Natural killer cell treated with Interleukin-12 subunit alpha and Interleukin-12 subunit beta and Interleukin-15 and Interleukin-18, amount 100 ng/mL, for 72 hours (primary cell): ENCODE data around the gene ZNF469. TPM values are rescaled to one million over a fixed set of nuclear protein-coding genes. Genes with fewer than 3 reads are reported as not detected.

Experiments
- ATAC-seq, 2 donors: fragments of 150-1000 bp; cut with Tn5 transposase in 1 of 2; sonication (Bioruptor Pico), chemical (Tn5 transposase) in 1 of 2; 2 replicates each; pipeline ENCODE4 v1.10.0; 2021
- DNase-seq: peaks from one replicate; pipeline ENCODE4 v3.0.0; 2022; ENCODE audit warnings: low spot score
- H3K27ac Mint-ChIP-seq, 2 donors: 1 replicate in 1 of 2; 2 replicates in 1 of 2; pipeline ENCODE4 v1.8.0; 2022; ENCODE audit warnings: mixed read lengths in 2 of 2, mild to moderate bottlenecking in 1 of 2, moderate library complexity in 1 of 2
- H3K27me3 Mint-ChIP-seq, 2 donors: 1 replicate in 1 of 2; 2 replicates in 1 of 2; pipeline ENCODE4 v1.8.0; 2022; ENCODE audit warnings: mixed read lengths in 2 of 2
- H3K36me3 Mint-ChIP-seq: one replicate; pipeline ENCODE4 v1.8.0; 2022; ENCODE audit warnings: mixed read lengths
- H3K4me1 Mint-ChIP-seq, 2 donors: 1 replicate in 1 of 2; 2 replicates in 1 of 2; pipeline ENCODE4 v1.8.0; 2022; ENCODE audit warnings: low read depth in 2 of 2, mixed read lengths in 2 of 2, mild to moderate bottlenecking in 1 of 2
- H3K4me3 Mint-ChIP-seq: one replicate; pipeline ENCODE4 v1.8.0; 2022; ENCODE audit warnings: mixed read lengths
- H3K9me3 Mint-ChIP-seq: 2 replicates; pipeline ENCODE4 v1.8.0; 2022; ENCODE audit warnings: mixed read lengths
- total RNA-seq, 2 donors: library from RNA; stranded (reverse); gene quantifications; one replicate each; pipeline ENCODE4 v1.2.3, GENCODE V29; 2022

Gene ZNF469
- total RNA-seq, 2 donors from 2014 or later, result 3.0 to 6.1 TPM

DNA sequence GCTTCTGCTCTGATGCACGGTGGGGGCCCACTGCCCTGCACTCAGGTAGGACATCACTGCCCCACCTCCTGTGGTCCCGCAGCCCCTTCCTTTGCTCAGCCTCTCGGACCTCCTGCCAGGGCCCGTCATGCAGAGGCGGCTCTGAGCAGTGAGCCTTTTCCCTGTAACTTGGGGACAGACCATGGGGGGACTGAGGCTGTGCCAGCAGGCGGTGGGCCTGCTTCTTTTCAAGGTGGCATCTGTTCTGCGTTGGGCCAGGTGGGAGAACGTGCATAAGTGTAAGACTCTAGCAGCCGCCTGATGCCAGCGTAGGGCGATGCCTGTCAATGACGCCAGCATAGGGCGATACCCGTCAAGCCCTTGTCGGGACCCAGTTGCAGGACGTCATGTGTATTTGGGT is 40.3 kb upstream of the ZNF469 start:
- H3K4me1 Mint-ChIP-seq, result no peaks in the 10 kb centered on the region
- ATAC-seq, result no peak
- H3K9me3 Mint-ChIP-seq, result no peaks in the 10 kb centered on the region
- H3K27ac Mint-ChIP-seq, result no peak overlapping the region
- H3K36me3 Mint-ChIP-seq, result no peaks in the 10 kb centered on the region
- DNase-seq, result no peak
- H3K27me3 Mint-ChIP-seq, result no peaks in the 10 kb centered on the region
- H3K4me3 Mint-ChIP-seq, result no peak overlapping the region

DNA sequence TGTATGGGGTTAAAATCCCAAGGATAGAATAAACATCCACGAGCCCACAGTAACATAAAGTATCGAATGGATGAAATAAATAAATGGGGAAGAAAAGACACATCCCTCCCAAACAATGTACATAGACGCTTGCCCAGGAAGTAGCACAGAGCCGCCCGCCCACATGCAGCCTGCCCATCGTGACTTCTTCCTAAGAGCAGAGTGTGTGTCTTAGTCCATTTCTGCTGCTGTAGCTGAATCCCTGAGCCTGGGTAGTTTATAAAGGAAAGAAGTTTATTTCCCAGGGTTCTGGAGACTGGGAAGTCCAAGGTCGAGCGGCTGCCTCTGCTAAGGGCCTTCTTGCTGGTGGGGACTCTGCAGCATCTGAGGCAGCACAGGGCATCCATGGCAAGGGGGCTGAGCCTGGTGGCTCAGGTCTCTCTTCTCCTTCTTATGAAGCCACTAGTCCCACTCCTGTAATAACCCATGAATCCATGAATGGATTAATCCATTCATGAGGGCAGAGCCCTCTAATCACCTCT is 39.4 kb upstream of the ZNF469 start:
- Mint-ChIP-seq H3K4me1 (peaks cover 0 to 3% of the 10 kb centered on the region in 2 donors), H3K27me3 (no peaks in the 10 kb centered on the region), H3K27ac (no peak overlapping the region), H3K4me3 (no peak overlapping the region), H3K36me3 (no peaks in the 10 kb centered on the region), H3K9me3 (no peaks in the 10 kb centered on the region)
- ATAC-seq, result no peak
- DNase-seq, result no peak

DNA sequence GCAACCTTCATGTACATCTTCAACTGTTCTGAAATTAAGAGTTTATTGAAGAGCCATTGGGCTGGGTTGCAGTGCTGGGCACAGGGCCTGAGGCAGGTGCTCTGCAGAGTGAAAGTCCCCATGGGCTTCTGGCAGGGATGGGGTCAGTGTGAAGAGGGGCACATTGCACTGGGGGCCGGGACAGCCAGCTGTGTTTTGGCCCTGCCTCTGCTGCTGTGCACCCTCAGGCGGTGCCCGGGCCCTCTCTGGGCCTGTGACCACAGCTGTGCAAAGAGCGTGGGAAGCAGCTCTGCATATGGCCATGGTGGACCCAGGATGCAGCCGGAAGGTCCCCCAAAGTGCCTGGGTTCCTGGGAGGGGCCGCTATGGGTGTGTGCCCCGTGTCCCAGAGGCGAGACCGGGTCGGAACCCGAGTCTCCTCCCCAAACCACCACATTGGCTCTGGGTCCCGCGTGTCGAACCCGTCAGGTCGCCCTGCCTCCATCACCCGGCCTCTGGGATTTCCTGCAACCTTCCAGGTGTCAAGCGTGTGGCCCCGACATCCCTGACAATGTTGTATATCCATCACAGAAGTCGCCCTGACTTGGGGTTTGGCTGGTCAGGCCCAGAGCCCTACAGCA is 38.2 kb upstream of the ZNF469 start:
- no peaks in the 10 kb centered on the region for H3K27me3 Mint-ChIP-seq
- no peaks in the 10 kb centered on the region for H3K9me3 Mint-ChIP-seq
- no peak overlapping the region for H3K4me3 Mint-ChIP-seq
- H3K4me1 Mint-ChIP-seq, result peaks cover 4 to 7% of the 10 kb centered on the region in 2 donors
- no peaks in the 10 kb centered on the region for H3K36me3 Mint-ChIP-seq
- no peak for ATAC-seq
- DNase-seq, result no peak
- no peak overlapping the region for H3K27ac Mint-ChIP-seq

DNA sequence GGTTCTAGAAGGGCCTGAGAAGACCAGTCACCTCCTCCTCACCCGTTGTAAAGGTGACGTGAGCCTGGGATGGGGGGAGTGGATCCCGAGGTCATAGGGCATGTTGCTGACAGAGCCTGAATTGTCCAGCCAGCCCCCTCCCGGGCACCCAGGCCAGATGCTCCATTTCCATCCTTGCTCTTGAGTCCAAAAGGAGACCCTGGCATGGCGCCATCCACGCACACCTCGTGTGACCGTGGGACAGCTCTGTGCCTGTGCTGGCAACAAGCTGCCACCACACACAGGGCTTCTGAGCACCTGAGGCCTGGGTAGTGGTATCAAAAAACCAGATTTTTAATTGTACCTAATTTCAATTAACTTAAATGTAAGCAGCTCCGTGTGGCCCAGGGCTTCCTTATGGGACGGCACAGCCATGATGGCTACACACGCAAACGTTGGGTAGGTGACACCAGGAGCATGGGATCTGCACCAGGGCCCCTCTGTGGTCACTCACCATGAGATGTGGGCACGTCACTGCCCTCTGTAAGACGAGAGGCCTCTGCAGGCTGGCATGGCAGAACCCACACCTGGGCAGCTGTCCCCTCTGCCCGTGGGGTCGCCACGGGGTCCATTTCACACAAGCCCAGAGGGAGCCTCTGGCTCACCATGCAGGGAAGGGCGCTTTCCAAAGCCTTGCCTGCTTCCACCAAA is 37.6 kb upstream of the ZNF469 start:
- DNase-seq (no peak), ATAC-seq (no peak)
- Mint-ChIP-seq H3K4me3 (no peak overlapping the region), H3K9me3 (no peaks in the 10 kb centered on the region), H3K4me1 (peaks cover 6 to 10% of the 10 kb centered on the region in 2 donors), H3K27ac (no peak overlapping the region), H3K27me3 (no peaks in the 10 kb centered on the region), H3K36me3 (no peaks in the 10 kb centered on the region)

DNA sequence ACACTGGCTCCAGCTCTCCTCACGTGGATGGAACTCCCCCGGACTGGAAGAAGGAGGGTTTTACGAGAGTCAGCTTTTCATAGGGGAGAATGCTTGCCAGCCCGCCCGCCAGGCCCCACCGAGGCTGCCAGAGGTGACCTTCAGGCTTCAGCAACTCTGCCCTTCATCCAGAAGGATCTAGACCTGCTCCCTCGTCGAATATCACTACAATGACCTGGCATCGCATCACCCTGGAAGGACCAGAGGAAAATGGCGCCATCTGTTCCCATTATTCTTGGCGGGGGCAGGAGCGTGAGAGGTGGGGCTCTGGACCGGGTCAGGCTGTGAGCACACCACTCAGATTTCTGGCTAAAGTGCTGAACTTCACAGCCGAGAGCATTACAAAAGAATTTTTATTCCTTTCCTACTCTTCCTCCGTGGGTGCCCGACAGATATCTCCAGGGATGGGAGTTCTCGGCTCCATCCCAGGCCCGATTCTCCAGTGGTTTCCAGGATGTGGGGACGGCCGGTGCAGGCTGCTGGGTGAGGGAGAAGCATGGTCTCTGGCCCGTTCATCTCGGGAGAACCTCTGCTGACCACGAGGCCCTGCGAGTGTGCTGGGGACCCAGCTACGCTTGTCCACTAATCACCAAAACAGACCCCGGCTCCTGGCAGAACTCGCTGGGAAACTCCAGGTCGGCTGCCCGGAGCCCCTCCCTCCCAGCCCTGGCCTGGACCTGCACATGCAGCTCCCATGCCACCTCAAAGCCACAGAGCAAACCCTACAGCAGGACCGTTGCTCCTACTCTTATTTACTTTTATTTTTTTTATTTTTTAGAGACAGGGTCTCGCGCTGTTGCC is 36.8 kb upstream of the ZNF469 start:
- no peaks in the 10 kb centered on the region for H3K9me3 Mint-ChIP-seq
- no peak for ATAC-seq
- no peak overlapping the region for H3K27ac Mint-ChIP-seq
- no peaks in the 10 kb centered on the region for H3K27me3 Mint-ChIP-seq
- DNase-seq, result no peak
- H3K36me3 Mint-ChIP-seq, result no peaks in the 10 kb centered on the region
- peaks cover 6 to 10% of the 10 kb centered on the region in 2 donors for H3K4me1 Mint-ChIP-seq
- H3K4me3 Mint-ChIP-seq, result no peak overlapping the region

DNA sequence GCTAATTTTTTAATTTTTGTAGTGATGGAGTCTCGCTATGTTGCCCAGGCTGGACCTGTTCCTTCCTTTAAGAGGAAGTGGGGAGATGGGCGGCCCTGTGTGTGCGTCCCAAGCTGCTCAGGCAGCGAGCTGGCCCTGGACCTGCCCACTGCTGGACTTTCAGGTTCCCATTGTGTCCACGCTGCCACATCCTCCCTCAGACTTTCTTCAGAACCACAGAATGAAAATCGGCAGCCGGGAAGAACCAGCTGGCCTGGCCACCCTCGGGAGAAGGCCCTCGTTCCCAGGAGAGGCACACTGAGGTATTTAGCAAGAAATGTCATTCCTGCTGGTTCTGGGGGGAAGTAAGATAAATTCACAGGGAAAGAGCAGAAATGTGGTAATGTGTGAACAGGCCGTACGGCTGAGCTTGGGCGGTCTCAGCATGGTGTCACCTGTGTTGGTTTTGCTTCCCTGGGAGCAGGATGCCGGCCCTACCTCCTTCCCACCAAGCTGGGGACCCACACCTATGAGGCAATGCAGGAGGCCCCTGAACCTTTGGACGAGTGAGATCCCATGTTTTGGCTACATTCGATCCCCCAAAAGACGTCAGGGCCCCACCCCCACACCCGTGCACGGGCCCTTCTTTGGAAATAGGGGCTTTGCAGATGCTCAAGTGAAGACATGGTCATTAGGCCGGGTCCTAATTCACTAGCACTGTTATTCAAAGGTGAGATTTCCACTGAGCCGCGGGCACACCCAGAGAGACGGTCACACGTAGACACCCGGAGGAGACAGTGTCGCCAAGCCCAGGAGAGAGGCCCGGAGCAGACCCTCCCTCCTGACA is 35.9 kb upstream of the ZNF469 start:
- Mint-ChIP-seq H3K27ac (no peak overlapping the region), H3K36me3 (no peaks in the 10 kb centered on the region), H3K27me3 (no peaks in the 10 kb centered on the region), H3K4me1 (peaks cover 6 to 10% of the 10 kb centered on the region in 2 donors), H3K4me3 (no peak overlapping the region), H3K9me3 (no peaks in the 10 kb centered on the region)
- no peak for DNase-seq
- ATAC-seq, result no peak

DNA sequence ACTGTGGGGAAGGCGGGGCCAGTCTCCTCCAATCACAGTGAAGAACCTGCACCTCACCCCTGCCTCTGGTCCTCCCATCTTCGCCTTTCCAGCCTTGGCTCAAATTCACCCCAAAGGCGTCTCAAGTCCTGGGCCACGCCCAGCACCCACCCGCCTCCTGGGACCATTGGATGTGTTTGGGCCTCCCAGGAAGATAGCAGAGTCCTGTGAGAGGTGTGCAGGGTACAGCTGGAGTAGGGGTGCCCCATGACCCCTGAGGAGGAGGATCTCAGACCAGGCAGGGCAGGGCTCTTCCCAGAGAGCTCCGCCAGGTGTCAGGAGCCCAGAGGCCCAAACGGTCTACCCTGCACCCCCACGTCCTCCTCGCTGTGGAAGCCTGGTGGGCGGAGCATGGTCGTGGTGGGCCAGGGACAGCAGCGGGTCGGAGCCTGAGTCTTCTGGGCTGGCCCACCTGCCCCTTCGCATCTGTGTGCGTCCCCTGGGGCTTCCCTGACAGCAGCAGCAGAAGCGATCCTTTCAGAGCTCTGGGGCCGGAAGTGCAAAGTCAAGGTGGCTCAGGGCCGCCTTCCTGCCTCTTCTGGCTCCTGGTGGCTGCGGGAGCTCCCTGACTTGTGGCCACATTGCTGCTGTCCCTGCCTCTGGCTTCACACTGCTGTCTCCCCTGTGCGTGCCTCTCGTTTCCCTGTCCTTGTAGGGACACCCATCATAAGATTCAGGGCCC is 34.9 kb upstream of the ZNF469 start:
- Mint-ChIP-seq H3K27me3 (no peaks in the 10 kb centered on the region), H3K27ac (no peak overlapping the region), H3K4me3 (no peak overlapping the region), H3K36me3 (no peaks in the 10 kb centered on the region), H3K9me3 (no peaks in the 10 kb centered on the region), H3K4me1 (peaks cover 6 to 10% of the 10 kb centered on the region in 2 donors)
- DNase-seq (no peak), ATAC-seq (no peak)

DNA sequence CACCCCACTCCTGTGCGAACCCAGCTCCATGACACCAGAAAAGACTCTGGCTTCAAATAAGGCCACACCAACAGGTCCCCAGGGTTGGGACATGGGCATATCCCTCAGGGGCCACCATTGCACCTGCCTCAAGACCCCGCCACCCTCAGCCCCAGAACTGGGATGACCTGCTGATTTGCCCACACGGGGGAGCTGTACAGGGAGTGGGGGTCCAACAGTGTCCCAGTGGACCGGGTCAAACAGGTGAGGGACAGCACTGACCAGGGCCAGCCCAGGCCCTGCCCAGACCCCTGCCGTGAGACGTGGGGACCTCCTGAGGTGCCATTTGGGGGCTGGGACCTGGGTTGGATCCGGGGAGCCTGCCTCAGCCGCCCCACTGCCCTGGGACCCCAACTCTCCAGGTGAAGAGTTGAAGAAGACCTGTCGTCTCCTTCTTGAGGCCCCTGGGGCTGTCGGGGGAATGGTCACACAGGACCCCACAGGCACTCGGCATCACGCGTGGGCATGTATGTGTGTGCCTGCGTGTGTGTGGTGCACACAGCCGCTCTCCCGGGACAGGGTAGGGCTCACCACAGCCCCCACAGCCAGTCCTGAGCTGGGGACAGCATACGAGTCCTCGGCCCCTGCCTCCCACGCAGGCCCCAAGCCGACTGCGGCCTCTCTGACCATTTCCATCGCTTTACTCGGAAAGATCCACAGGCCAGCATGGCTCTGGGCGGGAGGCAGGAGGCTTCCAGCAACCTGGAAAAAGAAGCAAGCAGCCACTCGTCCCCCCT is 34.2 kb upstream of the ZNF469 start:
- no peak overlapping the region for H3K4me3 Mint-ChIP-seq
- no peak for ATAC-seq
- peaks cover 6 to 10% of the 10 kb centered on the region in 2 donors for H3K4me1 Mint-ChIP-seq
- no peak overlapping the region for H3K27ac Mint-ChIP-seq
- H3K9me3 Mint-ChIP-seq, result no peaks in the 10 kb centered on the region
- H3K36me3 Mint-ChIP-seq, result no peaks in the 10 kb centered on the region
- DNase-seq, result no peak
- H3K27me3 Mint-ChIP-seq, result no peaks in the 10 kb centered on the region

DNA sequence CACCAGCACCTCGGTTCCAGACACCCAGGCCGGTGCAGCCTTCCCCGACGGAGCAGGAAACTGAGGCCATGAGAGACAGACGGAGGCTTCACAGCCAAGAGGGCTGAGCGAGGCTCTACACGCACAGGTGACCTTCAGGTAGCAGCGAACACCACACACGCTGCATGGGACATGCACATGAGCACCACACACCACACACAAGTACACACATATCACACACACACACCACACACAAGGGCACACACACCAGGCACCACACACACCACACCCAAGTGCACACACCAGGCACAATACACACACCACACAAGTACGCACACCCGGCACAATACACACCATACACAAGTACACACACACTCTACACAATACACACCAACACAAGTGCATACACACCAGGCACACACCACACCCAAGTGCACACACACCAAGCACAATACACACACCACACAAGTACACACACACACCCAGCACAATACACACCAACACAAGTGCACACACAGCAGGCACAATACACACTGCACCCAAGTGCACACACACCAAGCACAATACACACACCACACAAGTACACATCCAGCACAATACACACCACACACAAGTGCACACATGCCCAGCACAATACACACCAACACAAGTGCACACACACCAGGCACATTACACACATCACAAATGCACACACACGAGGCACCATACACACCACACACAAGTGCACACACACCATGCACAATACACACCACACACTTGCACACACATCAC is 33.4 kb upstream of the ZNF469 start:
- Mint-ChIP-seq H3K4me1 (peaks cover 6 to 10% of the 10 kb centered on the region in 2 donors), H3K27ac (no peak overlapping the region), H3K36me3 (no peaks in the 10 kb centered on the region), H3K4me3 (no peak overlapping the region), H3K27me3 (no peaks in the 10 kb centered on the region), H3K9me3 (no peaks in the 10 kb centered on the region)
- DNase-seq (no peak), ATAC-seq (no peak)

DNA sequence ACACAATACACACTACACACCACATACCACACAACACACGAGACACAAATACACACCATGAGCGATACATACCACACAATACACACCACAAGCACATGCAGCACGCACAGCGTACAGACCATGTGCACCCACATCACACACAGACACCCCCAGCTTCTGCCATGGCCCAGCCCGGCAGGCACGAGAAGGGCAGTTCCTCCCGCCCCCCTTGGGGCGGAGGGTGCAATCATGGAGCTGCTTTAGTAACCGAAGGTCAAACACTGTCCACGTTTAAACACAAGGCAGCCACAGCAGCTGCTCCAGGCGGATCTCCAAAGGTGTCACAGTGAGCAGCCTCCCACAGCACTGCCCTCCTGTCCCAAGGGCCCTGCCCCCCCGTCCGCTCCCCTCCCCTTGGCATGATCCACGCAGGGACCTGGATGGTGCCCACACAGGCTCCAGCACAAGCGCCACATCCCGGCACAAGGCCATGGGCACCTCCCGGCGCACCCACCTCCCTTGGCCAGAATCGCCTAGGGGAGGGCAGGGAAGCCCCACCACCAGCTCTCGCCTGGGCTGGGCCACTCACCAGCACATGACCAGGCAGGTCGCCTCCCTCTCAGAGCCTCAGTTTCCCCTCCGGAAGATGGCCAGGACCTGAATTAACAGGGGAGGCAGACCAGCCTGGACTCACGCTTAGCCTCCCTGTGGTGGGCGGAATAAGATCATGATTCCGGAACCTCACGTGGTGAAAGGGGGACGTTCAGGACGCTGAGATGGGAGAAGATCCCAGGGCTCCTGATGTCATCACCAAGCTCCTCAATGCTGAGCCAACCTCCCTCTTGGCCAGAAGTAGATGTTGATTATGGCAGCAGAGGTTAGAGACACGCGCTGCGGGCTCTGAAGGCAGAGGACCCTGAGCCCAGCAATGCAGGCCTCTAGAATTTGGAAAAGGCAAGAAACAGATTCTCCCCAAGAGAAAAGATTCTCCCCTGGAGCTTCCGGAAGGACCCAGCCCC is 32.6 kb upstream of the ZNF469 start:
- H3K36me3 Mint-ChIP-seq, result no peaks in the 10 kb centered on the region
- no peak for ATAC-seq

DNA sequence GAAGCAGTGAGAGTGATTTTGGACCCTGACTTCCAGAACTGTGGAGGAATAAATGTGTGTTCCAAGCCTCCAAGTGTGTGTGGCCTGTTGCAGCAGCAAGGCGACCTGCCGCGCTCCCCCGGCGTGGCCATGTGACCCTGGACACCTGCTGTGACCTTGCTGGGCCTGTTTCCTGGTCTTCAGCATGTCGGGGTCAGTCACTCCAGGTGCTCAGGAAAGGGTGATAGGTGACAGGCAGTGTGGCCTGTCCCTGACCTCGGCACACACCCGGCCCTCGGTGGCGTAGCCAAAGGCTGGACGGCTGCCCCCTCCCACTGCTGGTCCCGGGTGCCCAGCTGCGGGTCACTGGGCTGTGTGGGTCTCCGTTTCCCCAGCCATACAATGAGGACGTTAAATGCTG is 31.8 kb upstream of the ZNF469 start:
- Mint-ChIP-seq H3K4me3 (no peak overlapping the region), H3K4me1 (peaks cover 6 to 10% of the 10 kb centered on the region in 2 donors), H3K9me3 (no peaks in the 10 kb centered on the region), H3K27me3 (no peaks in the 10 kb centered on the region), H3K36me3 (no peaks in the 10 kb centered on the region), H3K27ac (no peak overlapping the region)
- ATAC-seq (no peak), DNase-seq (no peak)

More for the DNA sequence above, 32.6 kb upstream of the ZNF469 start:
- H3K4me1 Mint-ChIP-seq, result peaks cover 6 to 10% of the 10 kb centered on the region in 2 donors
- no peaks in the 10 kb centered on the region for H3K9me3 Mint-ChIP-seq
- H3K27me3 Mint-ChIP-seq, result no peaks in the 10 kb centered on the region
- no peak overlapping the region for H3K27ac Mint-ChIP-seq
- no peak for DNase-seq
- no peak overlapping the region for H3K4me3 Mint-ChIP-seq
